ENCODE results near the gene LGI4.

LGI4 gene

GRCh38 chr19:35077411-35078223 is 57.2 kb downstream of the LGI4 start:
- no peak for TF ChIP-seq CTCF (IDR thresholded peaks at IDR 0.05)

- no peak for TF ChIP-seq CTCF (IDR thresholded peaks at IDR 0.05)
These were observed 58.2 kb downstream of the LGI4 start for GRCh38 chr19:35076657-35077056.

DNA sequence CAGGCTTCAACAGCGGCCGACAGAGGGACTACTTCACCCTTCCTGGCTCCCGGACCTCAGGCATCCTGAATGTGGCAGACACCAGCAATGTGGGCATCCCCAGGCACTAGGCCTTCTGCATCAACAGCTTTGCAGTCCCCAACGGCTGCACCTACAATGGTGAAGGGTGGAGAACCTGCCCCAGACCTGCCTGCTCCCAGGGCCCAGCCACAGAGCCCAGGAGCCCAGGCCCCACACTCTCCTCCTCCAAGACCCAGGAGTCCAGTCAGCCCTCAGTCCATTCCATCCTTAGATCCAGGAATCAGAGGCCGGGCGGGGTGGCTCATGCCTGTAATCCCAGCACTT is 58.9 kb downstream of the LGI4 start:
- no peak for TF ChIP-seq CTCF (IDR thresholded peaks at IDR 0.05)

- TF ChIP-seq CTCF (IDR thresholded peaks at IDR 0.05), result no peak
These were observed 59.4 kb downstream of the LGI4 start for GRCh38 chr19:35075202-35076025.
